ENCODE results near the gene HP.
A peak's percentile ranks its signal among the peaks of the same experiment; 100 is the strongest.

HP gene

GRCh38 chr16:72092832-72093447 is 38.6 kb downstream of the HP start:
- no peak for DNase-seq

GRCh38 chr16:72093448-72094265 is 39.4 kb downstream of the HP start, which contains the start of the genes DHX38 and TXNL4B:
DHX38 (plus strand) TSS chr16:72093847; CDS start chr16:72096158, 2,311 bp downstream.
TXNL4B (minus strand) TSS chr16:72093620; CDS start chr16:72090749, 2,871 bp downstream.
- DNase-seq: peak; percentile 96

- DNase-seq: no peak
These were observed 39.9 kb downstream of the HP start for GRCh38 chr16:72094266-72094610.

- no peak for DNase-seq
These were observed 44.6 kb downstream of the HP start for GRCh38 chr16:72098936-72099335.

DNA sequence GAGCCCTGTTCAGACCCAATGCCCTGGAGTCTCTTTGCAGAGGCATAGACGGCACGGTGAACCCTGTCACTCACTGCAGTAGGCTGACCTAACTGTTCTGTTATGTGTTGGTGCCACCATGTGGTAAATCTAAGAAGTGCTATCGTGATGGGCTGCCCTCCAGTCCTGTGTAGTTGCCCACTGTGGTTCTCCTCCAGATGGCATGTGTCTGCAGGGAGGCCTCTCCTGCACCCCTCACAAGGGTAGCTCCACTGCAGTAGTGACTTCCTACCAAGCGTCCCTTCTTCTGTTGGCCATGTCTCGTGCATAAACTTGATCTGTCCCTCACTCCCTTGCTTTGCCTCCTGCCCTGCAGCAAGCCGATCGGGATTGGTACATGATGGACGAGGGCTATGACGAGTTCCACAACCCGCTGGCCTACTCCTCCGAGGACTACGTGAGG is 45.1 kb downstream of the HP start:
- peak; percentile 93 for DNase-seq

GRCh38 chr16:72101195-72101594 is 46.9 kb downstream of the HP start:
- DNase-seq: no peak

DNA sequence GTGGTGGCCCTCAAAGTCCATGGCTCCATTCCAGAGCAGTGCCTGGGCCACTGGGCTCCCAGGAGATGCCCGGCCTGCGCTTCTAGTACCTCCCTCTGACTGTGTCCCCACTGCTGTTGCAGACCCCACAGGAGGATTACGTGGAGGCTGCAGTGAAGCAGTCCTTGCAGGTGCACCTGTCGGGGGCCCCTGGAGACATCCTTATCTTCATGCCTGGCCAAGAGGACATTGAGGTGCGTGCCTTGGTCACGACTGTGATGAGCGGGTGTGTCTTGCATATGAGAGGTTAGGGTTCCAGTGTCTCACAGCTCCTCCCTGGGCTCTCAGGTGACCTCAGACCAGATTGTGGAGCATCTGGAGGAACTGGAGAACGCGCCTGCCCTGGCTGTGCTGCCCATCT is 50.6 kb downstream of the HP start:
- DNase-seq: no peak

GRCh38 chr16:72105978-72106377 is 51.7 kb downstream of the HP start:
- DNase-seq: no peak

- no peak for DNase-seq
These were observed 53.1 kb downstream of the HP start for GRCh38 chr16:72107371-72107770.

DNA sequence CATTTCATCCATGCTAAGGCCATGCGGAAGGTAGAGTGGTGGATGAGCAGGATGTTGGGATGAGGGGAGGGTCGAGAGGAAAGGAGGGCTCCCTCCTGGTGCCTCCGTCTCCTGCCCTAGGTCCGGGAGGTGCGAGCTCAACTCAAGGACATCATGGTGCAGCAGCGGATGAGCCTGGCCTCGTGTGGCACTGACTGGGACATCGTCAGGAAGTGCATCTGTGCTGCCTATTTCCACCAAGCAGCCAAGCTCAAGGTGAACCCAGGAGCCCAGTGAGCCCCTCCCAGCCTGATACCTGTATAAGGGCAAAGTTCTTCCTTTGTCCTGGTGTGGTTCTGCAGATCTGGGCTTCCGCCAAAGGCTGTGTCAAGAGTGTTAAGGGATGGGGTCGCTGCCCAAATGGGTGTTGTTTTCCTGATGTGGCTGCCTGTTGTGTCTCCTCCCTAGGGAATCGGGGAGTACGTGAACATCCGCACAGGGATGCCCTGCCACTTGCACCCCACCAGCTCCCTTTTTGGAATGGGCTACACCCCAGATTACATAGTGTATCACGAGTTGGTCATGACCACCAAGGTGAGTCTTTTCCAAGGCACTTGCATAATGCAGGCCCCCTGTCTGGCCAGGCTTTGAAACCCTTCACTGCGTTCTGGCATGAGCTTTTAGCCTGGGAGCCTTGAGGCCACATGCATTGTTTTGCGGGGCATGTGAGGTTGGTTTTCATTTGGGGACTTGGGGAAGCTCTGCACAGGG is 54.2 kb downstream of the HP start:
- no peak for DNase-seq

- no peak for DNase-seq
These were observed 55.0 kb downstream of the HP start for GRCh38 chr16:72109300-72109699.

GRCh38 chr16:72109966-72110530 is 55.7 kb downstream of the HP start:
- DNase-seq: no peak

All from 8988T (cell line).